PC-3 (cell line): ENCODE results near the gene C14orf132. TPM values are rescaled to one million over a fixed set of nuclear protein-coding genes. Genes with fewer than 3 reads are reported as not detected.

Source experiments
- ATAC-seq: fragments of 200-7000 bp; cut with Tn5 transposase; 2 replicates; pipeline ENCODE4 v1.9.1; 2020; ENCODE audit warnings: mild to moderate bottlenecking, moderate library complexity
- BruUV-seq: library from RNA; stranded (reverse); fragments of 400-500 nt; replicated peaks from 2 replicates; lab custom pipeline; 2021; lab: Mats Ljungman, UMichigan
- CTCF ChIA-PET: fragments of 300-600 bp; sonication (Branson Sonifier 250); formaldehyde crosslinking; loops from one replicate; lab custom pipeline; 2022; ENCODE audit warnings: antibody characterized with exemption; lab: Charles Lee
- POLR2A ChIA-PET: fragments of 300-600 bp; sonication (Branson Sonifier 250); formaldehyde crosslinking; loops from one replicate; lab custom pipeline; 2022; ENCODE audit warnings: antibody characterized with exemption; ENCODE audit not compliant: unreplicated experiment; lab: Charles Lee
- DNase-seq: peaks from one replicate; pipeline ENCODE4 v3.0.0-alpha.2; 2015
- H2AFZ ChIP-seq: fragments of 300-600 bp; sonication (generic); 2 replicates; pipeline ENCODE4 v1.6.0; 2016; ENCODE audit warnings: antibody characterized with exemption, low read length
- H3F3A ChIP-seq: fragments of 300-600 bp; sonication (generic); one replicate; pipeline ENCODE4 v1.6.0; 2017; ENCODE audit warnings: antibody characterized with exemption, low read length, control low read depth, mild to moderate bottlenecking; ENCODE audit not compliant: unreplicated experiment
- H3K27ac ChIP-seq: fragments of 300-600 bp; sonication (generic); 2 replicates; pipeline ENCODE4 v1.5.1; 2016; ENCODE audit warnings: mild to moderate bottlenecking, low read length
- H3K27me3 ChIP-seq: fragments of 300-600 bp; sonication (generic); 2 replicates; pipeline ENCODE4 v1.6.1; 2016; ENCODE audit warnings: low read length, mixed read lengths
- H3K36me3 ChIP-seq: fragments of 300-600 bp; sonication (generic); 2 replicates; pipeline ENCODE4 v1.6.1; 2016; ENCODE audit warnings: low read depth, mixed run types, low read length, mixed read lengths
- H3K4me1 ChIP-seq: fragments of 300-600 bp; sonication (generic); 2 replicates; pipeline ENCODE4 v1.5.1; 2016; ENCODE audit warnings: low read length; ENCODE audit not compliant: insufficient read depth
- H3K4me2 ChIP-seq: fragments of 300-600 bp; sonication (generic); 2 replicates; pipeline ENCODE4 v1.6.0; 2016; ENCODE audit warnings: low read length
- H3K4me3 ChIP-seq: fragments of 300-600 bp; sonication (generic); 2 replicates; pipeline ENCODE4 v1.5.1; 2016; ENCODE audit warnings: mild to moderate bottlenecking, low read length, mixed read lengths
- H3K79me2 ChIP-seq: fragments of 300-600 bp; sonication (generic); 2 replicates; pipeline ENCODE4 v1.6.1; 2017; ENCODE audit warnings: low read length, mixed read lengths
- H3K9ac ChIP-seq: fragments of 300-600 bp; sonication (generic); 2 replicates; pipeline ENCODE4 v1.6.0; 2016; ENCODE audit warnings: mild to moderate bottlenecking, low read length
- H3K9me2 ChIP-seq: fragments of 300-600 bp; sonication (generic); replicated peaks from 2 replicates; pipeline ENCODE4 v1.6.1; 2016; ENCODE audit warnings: mixed run types, low read length, mixed read lengths
- H3K9me3 ChIP-seq: fragments of 300-600 bp; sonication (generic); 2 replicates; pipeline ENCODE4 v1.6.1; 2016; ENCODE audit warnings: low read length, mixed read lengths
- H4K20me1 ChIP-seq: fragments of 300-600 bp; sonication (generic); 2 replicates; pipeline ENCODE4 v1.6.1; 2016; ENCODE audit warnings: low read length, mixed read lengths
- CTCF ChIP-seq: fragments of 300-600 bp; sonication (generic); conservative IDR thresholded peaks from 2 replicates; pipeline ENCODE4 v1.5.1; 2017; ENCODE audit warnings: antibody characterized with exemption, low read depth, mild to moderate bottlenecking, low read length
- EZH2 ChIP-seq: fragments of 300-600 bp; sonication (generic); IDR thresholded peaks from one replicate; pipeline ENCODE4 v1.6.1; 2017; ENCODE audit warnings: antibody characterized with exemption, mild to moderate bottlenecking, low read length; ENCODE audit not compliant: unreplicated experiment
- EZH2phosphoT487 ChIP-seq: fragments of 300-600 bp; sonication (generic); IDR thresholded peaks from 2 replicates; pipeline ENCODE4 v1.6.1; 2018; ENCODE audit warnings: mild to moderate bottlenecking, antibody characterized with exemption, low read length, borderline replicate concordance
- intact Hi-C: fragments of 100-400 bp; cut with micrococcal nuclease; formaldehyde crosslinking; loops from 2 replicates; pipeline ENCODE4 v1.9.0; 2023
- total RNA-seq: library from RNA; depleted of rRNA; stranded (reverse); fragments of >200 nt; gene quantifications from 2 replicates; pipeline ENCODE4 v1.2.3, GENCODE V29; 2014

C14orf132 gene
- total RNA-seq, 1 experiment from 2014 or later, result not detected

- Histone ChIP-seq H3F3A (no peaks in the 10 kb centered on the region), H4K20me1 (no peaks in the 10 kb centered on the region), H3K9ac (no peak overlapping the region), H3K27ac (no peak overlapping the region), H3K4me1 (no peaks in the 10 kb centered on the region), H3K9me2 (no peaks in the 10 kb centered on the region), H3K79me2 (no peaks in the 10 kb centered on the region), H3K27me3 (peaks cover 47% of the 10 kb centered on the region), H2AFZ (no peak overlapping the region), H3K4me3 (no peak overlapping the region), H3K4me2 (no peak overlapping the region), H3K9me3 (no peaks in the 10 kb centered on the region), H3K36me3 (no peaks in the 10 kb centered on the region)
- DNase-seq (no peak), ATAC-seq (no peak)
- CTCF ChIA-PET, result no interaction called here
- no peak for TF ChIP-seq EZH2
- TF ChIP-seq CTCF, result no peak
- no peak for TF ChIP-seq EZH2phosphoT487
- POLR2A ChIA-PET, result no interaction called here
- intact Hi-C loops, result no loop called here
- no TSS peak for BruUV-seq
Measured at GRCh38 chr14:96047101-96047500, 7.9 kb downstream of the C14orf132 start.

DNA sequence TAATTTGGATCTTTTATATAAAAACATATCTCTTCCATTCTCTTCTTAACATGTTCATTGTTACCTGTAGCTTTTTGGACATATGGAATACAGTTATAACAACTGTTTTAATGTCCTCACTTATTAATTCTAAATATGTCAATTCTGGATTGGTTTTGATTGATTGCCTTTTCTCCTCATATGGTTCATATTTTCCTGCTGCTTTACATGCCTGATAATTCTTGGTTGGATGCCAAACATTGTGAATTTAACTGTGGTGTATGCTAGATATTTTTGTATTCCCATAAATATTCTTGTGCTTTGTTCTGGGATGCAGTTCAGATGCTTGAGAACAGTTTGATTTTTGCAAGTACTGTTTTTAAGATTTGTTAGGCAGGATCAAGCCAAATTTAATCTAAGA is 10.8 kb downstream of the C14orf132 start:
- Histone ChIP-seq H3F3A (no peaks in the 10 kb centered on the region), H4K20me1 (no peaks in the 10 kb centered on the region), H3K4me3 (no peak overlapping the region), H3K9ac (no peak overlapping the region), H2AFZ (no peak overlapping the region), H3K4me1 (no peaks in the 10 kb centered on the region), H3K79me2 (no peaks in the 10 kb centered on the region), H3K9me3 (no peaks in the 10 kb centered on the region), H3K27me3 (peaks cover 28% of the 10 kb centered on the region), H3K36me3 (no peaks in the 10 kb centered on the region), H3K27ac (no peak overlapping the region), H3K9me2 (no peaks in the 10 kb centered on the region), H3K4me2 (no peak overlapping the region)
- intact Hi-C loops, result no loop called here
- TF ChIP-seq CTCF, result no peak
- TF ChIP-seq EZH2, result no peak
- TF ChIP-seq EZH2phosphoT487, result no peak
- no peak for ATAC-seq
- DNase-seq, result no peak
- POLR2A ChIA-PET, result no interaction called here
- no TSS peak for BruUV-seq
- CTCF ChIA-PET, result interaction anchor here (0.6 kb wide), 1 partner anchor 108 kb away, joined by 4 read pairs; no protein-coding TSS in a partner anchor

GRCh38 chr14:96050482-96050881 is 11.3 kb downstream of the C14orf132 start:
- ATAC-seq (no peak), DNase-seq (no peak)
- H3K9ac ChIP-seq, result no peak overlapping the region
- peaks cover 30% of the 10 kb centered on the region for H3K27me3 ChIP-seq
- H3K4me3 ChIP-seq, result no peak overlapping the region
- intact Hi-C loops, result no loop called here
- ChIA-PET CTCF (no interaction called here), POLR2A (no interaction called here)
- H3K4me2 ChIP-seq, result no peak overlapping the region
- H3K9me2 ChIP-seq, result no peaks in the 10 kb centered on the region
- H3K4me1 ChIP-seq, result no peaks in the 10 kb centered on the region
- no peaks in the 10 kb centered on the region for H3K36me3 ChIP-seq
- no peak overlapping the region for H2AFZ ChIP-seq
- no peaks in the 10 kb centered on the region for H4K20me1 ChIP-seq
- H3K79me2 ChIP-seq, result no peaks in the 10 kb centered on the region
- BruUV-seq, result no TSS peak
- H3F3A ChIP-seq, result no peaks in the 10 kb centered on the region
- H3K9me3 ChIP-seq, result no peaks in the 10 kb centered on the region
- H3K27ac ChIP-seq, result no peak overlapping the region
- TF ChIP-seq EZH2phosphoT487 (no peak), EZH2 (no peak)
